EH (cell line): ENCODE results near the gene SH2D3A.

Experiments used
- DNase-seq: peaks from one replicate; pipeline ENCODE4 v3.0.0-alpha.2; 2015; ENCODE audit warnings: low read depth

SH2D3A gene

DNA sequence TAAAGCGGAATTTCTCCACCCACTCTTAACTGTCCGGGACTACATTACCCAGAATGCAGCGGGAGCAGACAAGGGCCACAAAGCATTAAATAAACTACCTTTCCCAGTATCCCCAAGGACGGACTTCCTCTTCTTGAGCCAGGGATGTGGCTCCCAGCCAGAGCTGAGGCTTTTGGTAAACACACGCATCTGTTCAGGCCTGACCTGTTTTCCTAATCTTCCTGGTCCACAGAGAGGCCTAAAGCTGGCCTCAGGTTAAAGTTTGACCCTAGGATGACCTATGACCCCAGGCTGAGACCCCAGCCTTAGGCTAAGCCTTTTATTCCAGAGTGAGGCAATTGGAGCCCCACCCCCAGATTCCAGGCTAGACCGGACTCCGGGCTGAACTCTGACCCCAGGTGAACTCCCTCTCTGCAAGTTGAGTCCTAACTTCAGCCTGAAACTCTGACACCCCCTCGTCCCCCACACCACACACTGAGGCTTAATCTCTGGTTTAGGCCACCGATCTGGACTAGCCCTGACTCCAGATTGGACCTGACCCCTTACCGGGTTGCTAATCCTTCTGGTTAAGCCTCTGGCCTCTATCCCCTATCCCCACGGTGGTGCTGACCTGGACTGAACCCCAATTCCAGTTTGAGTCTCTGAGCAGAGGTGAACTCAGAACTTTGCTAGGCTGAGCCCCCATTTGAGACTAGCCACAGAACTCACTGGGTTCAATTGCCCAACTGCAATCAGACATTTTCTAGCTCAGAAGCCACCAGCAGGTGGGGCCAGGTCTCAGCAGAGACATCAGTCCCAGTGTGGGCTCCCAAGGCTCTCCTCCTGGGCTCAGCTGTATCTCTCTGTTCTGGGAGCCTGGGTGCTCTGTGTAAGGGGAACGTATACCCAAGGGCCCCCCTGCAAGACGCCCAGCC, 29.1 kb downstream of the SH2D3A start:
- peak; percentile 89 for DNase-seq

DNA sequence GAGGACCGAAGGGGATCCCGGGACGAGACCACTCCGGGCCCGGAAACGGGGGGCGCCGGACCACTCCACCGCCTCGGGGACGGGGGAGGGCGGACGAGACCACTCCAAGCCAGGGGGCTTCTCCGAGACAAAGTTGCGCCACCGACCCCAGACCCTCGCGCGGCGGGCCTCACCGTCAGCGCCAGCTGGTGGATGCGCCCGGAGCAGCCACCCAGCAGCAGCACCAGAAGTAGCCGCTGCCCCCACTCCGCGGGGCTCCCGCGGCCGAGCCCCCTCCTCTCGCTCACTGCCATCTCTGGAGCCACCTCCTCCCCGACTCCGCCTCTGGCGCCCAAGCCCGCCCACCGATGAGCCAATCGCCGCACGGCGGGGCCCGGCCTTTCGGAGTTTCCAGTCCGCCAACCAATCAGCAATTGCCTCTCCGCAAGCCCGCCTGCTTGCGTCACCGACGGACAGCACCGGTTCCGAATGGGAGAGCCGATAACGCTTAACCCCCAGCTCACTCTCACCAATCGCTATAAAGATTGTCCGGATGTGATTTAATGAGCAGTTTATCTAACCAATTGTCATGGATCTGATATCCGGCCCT, 29.9 kb downstream of the SH2D3A start, which contains the start of gene GPR108:
Gene GPR108 (minus strand): TSS at position 297 of the 589 bp plus-strand sequence. CDS start 4 bp downstream, at position 293.
- peak; percentile 100 for DNase-seq

DNA sequence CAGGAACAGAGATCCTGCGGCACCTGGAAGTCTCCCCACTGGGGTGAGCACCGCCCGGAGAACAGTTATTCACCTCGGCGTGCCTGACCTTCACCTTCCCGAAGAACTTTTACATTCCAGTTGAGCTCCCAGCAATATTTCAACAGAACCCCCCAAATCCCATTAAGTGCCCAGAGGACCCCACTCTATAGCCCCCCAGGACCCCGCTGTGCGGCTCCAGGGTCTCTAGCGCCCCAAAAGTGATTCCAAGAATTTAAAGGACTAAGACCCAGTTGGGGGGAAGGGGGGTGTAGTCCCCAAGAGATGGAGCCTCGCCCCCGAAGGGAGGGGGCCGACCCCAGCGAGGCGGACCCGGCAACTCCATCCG, 30.3 kb downstream of the SH2D3A start:
- no peak for DNase-seq

DNA sequence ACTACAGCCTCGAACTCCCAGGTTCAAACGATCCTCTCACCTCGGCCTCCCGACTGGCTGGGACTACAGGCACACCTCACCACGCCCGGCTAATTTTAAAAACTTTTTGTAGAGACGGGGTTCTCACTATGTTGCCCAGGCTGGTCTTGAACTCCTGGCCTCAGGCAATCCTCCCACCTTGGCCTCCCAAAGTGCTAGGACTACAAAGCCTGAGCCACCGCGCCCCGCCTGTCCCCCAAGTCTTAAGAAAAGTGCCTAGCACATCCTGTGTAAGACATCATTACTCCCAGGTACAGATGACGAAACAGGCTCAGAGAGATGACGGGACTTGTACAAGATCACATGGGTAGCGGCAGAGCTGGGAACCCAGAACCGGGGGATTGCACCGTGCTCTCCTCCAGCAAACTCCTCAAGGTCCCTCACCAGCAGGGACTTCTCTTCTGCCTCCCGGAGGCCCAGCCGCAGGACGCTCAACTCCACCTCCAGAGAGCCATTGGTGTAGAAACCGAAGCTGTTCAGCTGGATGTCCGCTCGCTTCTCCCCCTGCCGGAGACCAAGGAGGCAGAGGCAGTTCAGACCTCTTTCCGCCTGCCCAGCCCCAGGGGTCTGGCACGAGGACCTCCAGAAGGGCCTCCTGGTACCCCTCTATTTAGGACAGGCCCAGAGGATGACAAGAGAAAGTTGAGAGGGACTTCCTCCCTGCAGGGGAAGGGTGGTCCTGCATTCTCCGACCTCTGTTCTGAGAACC, 30.9 kb downstream of the SH2D3A start:
- DNase-seq, result peak; percentile 91

DNA sequence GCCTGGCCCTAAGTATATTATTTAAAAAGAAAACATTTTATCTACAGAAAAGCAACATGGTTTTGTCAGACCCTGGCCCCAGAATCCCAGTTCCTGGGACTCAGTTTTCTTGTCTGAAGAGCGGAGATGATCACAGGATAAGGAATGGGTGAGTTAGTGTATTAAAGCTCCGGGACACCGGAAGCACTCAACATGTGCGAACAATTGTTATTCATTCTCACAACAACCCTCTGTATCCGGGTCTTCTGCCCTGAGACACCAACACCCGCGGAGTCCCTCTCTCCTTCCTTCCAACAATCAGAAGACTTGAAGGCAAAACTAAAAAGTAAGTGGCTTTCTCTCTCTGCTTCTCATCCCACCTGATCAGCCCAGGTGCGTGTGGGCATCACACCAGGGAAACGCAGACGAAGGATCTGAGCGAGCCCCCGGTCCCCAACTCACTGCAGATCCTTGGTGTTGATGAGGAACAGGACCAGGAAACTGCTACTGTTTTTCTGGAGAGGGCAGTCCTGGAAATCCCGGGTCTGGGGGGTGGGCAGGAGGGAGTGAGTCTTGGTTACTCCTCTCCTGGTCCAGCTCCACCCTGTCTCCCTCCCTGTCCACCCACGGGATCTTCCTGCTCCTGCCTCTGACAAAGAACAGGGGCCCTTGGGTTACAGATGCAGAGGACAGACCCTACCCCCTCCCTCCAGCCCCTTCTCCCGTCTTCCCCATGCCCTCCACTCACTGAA, 31.9 kb downstream of the SH2D3A start:
- peak; percentile 35 for DNase-seq

DNA sequence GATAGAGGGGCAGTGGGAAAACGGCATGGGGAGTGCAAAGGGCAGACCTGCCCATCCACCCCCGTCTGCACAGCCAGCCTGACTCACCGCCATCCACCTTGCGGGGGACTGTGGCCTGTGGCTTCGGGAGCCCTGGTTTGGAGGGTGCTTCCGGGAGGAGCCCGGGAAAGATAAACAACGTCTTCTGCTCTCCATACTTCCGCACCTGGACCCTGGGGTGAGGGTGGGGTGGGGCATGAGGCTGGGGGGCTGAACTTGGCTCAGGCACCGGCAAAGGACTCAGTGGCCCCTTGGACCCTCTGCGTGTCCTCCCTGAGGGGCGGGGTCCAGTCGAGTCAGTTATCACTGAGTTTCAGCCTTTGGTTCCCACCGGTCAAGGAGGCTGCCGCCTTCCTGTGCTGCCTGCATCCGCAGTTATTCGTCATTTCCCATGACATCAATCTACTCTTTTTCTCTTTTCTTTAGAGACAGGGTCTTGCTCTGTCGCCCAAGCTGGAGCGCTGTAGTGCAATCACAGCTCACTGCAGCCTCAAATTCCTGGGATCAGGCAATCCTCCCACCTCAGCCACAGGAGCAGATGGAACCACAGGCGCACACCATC, 33.0 kb downstream of the SH2D3A start:
- DNase-seq, result no peak

DNA sequence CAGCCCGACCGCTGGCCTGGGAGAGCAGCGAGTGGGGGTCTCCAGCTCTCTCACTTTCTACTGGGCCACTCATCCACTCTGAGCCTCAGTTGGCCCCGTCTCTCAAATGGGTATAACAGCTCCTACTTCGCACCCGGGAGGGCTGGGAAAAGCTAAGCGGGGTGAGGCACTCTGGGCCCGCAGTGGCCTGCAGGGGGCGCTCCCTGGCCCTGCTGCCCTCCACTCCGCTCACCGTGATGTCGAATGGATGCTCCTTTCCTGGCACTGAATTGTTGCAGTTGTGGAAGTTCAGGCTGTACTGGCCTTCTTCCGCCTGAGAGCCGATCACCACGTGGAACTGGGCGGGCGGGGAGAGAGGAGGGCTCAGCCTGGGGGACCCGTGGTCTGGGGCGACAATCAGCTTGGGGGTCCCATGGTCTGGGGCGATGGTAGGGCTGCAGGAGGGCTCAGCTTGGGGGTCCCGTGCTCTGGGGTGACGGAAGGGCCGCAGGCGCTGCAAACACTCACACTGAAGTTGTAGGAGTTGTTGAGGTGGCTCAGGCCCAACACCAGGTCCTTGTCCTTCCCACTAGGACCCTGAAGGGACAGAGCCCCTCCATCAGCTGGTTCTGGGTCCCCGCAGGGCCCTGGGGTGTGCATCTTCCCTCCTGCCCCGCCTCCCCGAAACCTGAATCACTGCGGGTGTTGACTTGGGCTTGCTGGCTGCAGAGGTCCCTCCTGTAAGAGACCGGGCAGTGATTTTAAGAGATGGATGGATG, 33.7 kb downstream of the SH2D3A start:
- DNase-seq, result no peak

DNA sequence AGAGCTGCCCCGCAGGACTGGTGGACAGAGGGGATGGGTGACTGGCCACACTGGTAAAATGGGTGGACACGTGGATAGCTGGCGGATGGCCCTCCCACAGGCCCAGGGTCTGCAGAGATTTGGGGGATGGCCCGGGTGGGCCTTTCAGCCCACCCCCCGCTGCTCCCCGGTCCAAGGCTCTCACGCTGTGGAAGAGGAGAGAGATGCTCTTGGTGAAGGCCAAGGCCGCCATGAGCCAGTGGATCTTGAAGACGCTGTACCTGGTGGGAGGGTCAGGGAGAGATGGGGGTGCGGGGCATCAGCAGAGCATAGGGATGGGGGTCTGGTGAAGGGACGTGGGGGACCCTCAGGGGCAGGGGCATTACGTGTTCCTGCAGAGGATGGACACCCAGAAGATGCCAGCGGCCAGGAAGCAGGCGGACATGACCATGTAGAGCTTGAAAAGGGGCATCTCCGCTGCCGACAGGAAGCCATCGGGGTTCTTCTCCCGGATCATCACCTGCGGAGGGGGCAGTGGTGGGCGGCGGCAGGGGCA, 34.4 kb downstream of the SH2D3A start:
- no peak for DNase-seq

DNA sequence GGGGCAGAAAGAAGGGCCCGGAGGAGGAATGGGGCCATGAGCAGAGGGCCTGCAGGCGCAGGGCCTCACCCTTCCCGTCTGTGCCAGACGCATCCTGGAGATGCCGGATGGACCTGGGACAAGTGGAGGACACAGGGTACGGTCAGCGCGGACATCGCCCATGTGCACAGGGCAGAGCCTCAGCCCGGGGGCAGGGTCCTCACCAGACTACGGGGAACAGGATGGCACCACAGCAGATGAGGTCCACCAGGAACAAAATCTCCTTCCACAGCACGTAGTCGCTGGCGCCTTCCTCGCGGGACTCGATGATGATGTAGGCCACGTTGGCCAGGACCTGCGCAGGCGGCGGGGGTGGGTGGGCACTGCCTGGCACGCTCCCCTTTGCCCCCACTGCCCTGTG, 35.4 kb downstream of the SH2D3A start:
- DNase-seq, result no peak

DNA sequence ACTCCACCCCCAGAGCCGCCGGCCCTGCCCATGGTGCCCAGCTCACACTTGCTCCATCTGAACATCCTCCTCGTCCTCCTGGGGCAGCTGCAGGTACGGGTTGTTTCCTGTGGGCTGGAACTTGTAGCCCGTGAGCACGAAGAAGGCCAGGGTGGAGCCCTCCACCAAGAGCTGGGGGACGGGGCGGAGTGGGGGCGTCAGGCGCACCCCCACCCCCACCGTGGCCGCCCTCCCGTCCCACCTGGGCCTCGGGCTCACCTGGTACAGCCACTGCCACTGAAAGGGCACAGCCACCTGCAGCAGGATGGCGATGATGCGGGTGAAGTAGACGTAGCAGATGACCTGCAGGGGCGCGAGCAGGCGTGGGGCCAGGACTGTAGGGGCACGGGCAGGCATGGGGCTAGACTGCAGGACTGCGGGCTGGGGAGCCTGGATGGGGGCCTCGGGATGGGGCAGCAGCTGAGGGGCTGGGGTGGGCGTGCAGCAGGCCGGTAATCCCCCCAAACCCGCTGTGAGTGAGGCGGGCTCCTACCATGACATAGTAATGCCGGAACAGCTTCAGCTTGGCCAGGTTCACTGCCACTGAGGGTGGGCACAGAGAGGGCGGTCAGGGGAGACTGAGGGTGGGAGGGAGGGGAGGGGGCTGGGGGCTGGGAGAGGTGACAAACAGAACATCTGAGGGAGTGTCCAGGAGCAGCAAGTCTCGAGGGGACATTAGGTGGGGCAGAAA, 36.1 kb downstream of the SH2D3A start:
- no peak for DNase-seq

DNA sequence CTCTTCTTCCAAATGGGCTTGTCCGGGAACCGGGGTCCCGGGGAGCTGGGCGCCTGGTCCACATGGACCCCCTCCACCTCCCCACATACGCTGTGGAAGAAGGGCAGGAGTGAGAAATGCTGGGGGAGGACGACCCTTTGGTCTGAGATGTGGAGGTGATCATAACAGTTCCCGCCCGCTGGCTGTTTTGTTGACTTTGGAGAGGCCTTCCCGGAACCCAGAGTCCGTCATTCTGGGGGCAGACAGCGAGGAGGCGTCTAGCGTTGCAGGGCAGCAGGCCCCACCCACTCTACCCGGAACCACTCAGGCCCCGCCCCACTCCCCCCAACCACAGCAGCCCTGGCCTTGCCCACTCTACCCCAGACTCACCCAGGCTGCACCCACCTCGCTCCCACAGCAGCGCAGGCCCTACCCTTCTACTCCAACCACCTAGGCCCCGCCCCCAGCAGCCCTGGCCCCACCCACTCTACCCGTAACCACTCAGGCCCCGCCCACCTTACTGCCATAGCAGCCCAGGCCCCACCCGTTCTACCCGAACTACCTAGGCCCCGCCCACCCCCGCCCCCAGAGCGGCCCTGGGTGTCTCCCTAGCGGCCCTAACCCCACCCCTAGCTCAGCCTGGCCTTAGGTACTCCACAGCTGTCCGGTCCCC, 37.0 kb downstream of the SH2D3A start:
- DNase-seq, result no peak

DNA sequence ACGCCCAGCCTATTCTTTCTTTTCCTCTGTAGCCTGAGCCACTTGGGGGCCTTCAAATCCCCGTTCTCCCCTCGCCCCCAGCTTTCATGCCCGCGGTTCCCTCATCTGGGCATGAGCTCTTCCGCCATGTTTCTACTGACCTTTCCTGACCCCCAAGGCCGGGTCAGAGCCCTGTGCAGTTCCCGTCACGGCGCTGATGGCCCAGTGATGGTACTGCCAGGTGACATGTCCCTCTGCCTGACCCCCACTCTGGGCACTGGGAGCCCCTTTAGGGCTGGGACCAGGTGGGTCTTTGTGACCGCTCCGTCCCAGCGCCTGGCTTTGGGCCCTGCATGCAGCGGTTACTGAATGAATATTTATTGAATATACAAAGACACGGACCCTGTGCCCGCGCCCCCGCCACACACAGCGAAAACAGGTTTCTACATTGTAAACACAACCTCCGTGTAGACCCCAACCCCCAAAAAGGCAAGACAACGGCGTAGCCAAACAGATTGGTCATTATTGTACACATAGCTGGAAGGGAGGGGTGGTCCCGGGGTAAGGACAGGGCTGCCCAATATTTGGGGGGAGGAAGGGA, 37.6 kb downstream of the SH2D3A start:
- no peak for DNase-seq

DNA sequence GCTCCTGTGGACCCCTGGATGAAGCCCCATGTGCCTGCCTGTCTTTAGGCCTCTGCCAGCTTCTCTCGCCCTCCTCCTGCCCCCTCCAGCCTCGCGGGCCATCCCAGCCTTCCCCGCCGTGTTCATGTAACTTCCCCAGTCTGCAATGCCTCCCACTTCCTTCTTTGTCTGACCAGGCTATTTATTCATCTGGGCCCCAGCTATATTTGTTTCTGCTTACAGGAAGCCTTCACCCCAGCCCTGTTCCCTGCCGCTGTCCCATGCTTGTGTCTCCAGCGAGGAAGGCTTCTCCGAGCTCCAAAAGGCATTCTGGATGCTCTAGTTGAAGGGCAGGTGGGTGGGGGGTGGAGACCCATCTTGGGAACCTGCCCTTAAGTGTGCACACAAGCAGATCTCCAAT, 38.9 kb downstream of the SH2D3A start:
- no peak for DNase-seq

DNA sequence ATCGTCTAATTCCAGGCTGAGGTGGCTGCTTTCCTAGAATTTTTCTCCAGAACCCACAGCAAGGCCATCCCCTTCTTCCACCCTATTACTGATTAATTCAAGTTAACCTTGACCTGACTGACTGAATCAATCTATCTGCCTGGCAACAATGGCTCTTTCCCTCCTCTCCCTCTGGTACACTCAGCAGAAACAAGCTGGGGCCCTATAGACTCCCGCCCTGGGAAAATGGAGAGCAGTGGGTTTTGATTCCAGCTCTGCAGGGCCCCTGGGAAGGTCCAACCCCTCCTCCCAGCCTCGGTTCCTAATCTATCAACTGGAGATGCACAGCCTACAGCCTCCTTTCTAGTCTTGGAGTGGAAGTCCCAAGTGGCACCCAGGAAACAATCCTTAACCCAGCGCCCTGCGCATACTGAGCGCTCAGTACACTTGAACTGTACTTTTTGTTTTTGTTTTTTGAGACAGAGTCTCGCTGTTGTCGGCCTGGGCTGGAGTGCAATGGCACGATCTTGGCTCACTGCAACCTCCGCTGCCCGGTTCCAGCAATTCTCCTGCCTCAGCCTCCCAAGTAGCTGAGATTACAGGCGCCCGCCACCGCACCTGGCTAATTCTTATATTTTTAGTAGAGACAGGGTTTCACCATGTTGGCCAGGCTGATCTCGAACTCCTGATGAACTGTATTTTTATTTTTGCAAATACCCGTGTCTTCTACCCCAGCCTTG, 41.6 kb downstream of the SH2D3A start:
- DNase-seq, result no peak

DNA sequence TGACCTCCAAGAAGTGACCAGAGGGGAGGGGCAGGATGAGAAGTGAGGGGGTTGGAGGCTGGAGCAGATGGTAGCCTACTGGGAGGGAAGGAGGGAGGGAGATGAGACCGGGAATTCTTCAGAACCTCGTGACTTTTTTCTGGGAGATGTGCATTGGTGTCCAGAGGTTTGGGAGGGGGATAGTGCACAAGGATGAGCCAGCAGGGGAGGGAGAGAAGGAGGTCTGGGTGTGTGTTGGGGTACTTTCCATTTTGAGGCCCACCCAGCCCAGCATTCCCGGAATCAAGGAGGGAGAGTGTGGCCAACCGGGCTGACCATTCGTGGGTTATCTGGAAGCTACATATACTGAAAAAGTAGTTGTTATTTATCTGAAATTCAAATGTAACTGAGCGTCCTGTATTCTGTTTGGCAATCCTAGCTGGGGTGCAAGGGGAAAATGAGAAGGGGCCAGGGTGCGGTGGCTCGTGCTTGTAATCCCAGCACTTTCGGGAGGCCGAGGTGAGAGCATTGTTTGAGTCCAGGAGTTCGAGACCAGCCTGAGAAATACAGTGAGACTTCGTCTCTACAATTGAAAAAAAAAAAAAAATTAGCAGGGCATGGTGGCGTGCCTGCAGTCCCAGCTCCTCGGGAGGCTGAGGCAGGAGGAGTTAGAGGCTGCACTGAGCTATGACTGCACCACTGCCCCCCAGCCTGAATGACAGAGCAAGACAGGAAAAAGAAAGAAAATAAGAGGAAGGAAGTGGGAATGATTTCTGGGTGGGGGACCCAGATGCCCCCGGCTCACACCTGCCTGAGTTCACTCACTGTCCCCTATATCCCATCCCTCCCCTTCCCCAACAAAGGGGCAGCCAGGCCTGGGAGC, 42.4 kb downstream of the SH2D3A start:
- no peak for DNase-seq

DNA sequence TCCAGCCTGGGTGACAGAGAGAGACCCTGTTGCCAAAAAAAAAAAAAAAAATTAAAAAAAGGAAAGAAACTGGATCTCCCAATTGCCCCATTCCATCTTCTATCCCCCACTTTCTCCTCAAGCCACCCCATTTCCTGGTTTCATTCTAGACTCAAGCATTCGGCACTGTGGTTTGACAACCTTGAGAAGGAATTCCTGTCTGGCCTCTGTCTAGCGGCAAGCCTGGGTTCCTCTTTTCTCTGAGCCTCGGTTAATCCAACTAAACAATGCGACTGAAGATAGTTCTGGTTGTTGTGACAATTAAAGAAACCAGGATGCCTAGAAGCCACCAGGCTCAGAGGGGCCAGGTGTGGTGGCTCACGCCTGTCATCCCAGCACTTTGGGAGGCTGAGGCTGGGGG, 43.5 kb downstream of the SH2D3A start:
- DNase-seq, result no peak

DNA sequence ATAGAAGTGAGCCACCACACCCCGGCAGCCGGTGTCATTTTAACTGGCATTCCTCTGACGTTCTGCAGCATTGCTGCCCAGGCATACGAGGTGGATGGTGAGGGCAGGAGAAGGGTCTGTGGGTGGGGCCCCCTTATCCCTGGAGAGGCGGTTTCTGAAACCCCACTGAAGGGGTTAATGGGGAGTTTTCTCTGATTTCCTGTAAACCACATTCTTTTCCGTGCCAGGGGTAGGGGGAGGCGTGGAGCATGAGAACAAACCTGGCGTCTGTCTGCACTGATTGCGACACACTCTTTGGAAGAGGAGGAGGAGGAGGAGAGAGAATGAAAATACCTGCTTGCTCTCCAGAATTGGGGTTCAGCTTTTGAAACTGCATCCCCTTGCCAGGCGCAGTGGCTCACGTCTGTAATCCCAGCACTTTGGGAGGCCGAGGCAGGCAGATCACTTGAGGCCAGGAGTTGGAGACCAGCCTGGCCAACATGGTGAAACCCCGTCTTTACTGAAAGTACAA, 44.1 kb downstream of the SH2D3A start:
- DNase-seq, result peak; percentile 16
